Ureter (tissue), 1 donor: ENCODE measurements around the gene SERTM1. TPM values are rescaled to one million over a fixed set of nuclear protein-coding genes. Genes with fewer than 3 reads are reported as not detected.

Experiments used
- DNase-seq: peaks from one replicate; pipeline ENCODE4 v3.0.0-alpha.2; 2020; ENCODE audit warnings: low spot score
- total RNA-seq: library from RNA; stranded (reverse); gene quantifications from one replicate; pipeline ENCODE4 v1.2.4, GENCODE V29; 2023
- donor health status: DM: yes; HTN: yes; CAD: no.

SERTM1 gene
- 0.34 TPM for total RNA-seq

GRCh38 chr13:36673838-36674326 lies at the start of gene SERTM1:
SERTM1 (plus strand) TSS chr13:36674020; CDS start chr13:36695079, 21,059 bp downstream.
- DNase-seq = no peak

- DNase-seq = no peak
Measured at GRCh38 chr13:36628377-36629056, 45.3 kb upstream of the SERTM1 start.

GRCh38 chr13:36629057-36629385 lies 44.8 kb upstream of the SERTM1 start:
- DNase-seq = no peak

GRCh38 chr13:36630181-36630803 lies 43.5 kb upstream of the SERTM1 start:
- DNase-seq = no peak

GRCh38 chr13:36639610-36640009 lies 34.2 kb upstream of the SERTM1 start:
- DNase-seq = no peak

- no peak for DNase-seq
Measured at GRCh38 chr13:36650611-36651010, 23.2 kb upstream of the SERTM1 start.

GRCh38 chr13:36665630-36666029 lies 8.2 kb upstream of the SERTM1 start:
- DNase-seq = no peak

- DNase-seq = no peak
Measured at GRCh38 chr13:36666477-36667229, 7.2 kb upstream of the SERTM1 start.

- DNase-seq = no peak
Measured at GRCh38 chr13:36668316-36668715, 5.5 kb upstream of the SERTM1 start.

GRCh38 chr13:36673352-36673751 lies 468 bp upstream of the SERTM1 start:
- no peak for DNase-seq

GRCh38 chr13:36674337-36675212 lies 755 bp downstream of the SERTM1 start:
- DNase-seq = no peak

GRCh38 chr13:36675213-36675536 lies 1.4 kb downstream of the SERTM1 start:
- no peak for DNase-seq

- DNase-seq = no peak
Measured at GRCh38 chr13:36680913-36681312, 7.1 kb downstream of the SERTM1 start.

GRCh38 chr13:36681894-36682624 lies 8.2 kb downstream of the SERTM1 start:
- DNase-seq = no peak

- DNase-seq = no peak
Measured at GRCh38 chr13:36683701-36684100, 9.9 kb downstream of the SERTM1 start.

- DNase-seq = no peak
Measured at GRCh38 chr13:36685927-36686326, 12.1 kb downstream of the SERTM1 start.

- no peak for DNase-seq
Measured at GRCh38 chr13:36696410-36697010, 22.7 kb downstream of the SERTM1 start.

- no peak for DNase-seq
Measured at GRCh38 chr13:36700170-36700569, 26.4 kb downstream of the SERTM1 start.

- DNase-seq = no peak
Measured at GRCh38 chr13:36706755-36707154, 32.9 kb downstream of the SERTM1 start.

GRCh38 chr13:36709136-36709890 lies 35.5 kb downstream of the SERTM1 start:
- no peak for DNase-seq
